Peyer's patch (tissue), 4 donors: Measurements from ENCODE around the gene RET.

ENCODE experiments used
- POLR2A ChIP-seq, 2 donors: fragments of 450-650 bp; IDR thresholded peaks; one replicate each; pipeline ENCODE4 v1.5.1; 2017; ENCODE audit warnings: antibody characterized with exemption in 2 of 2, mild to moderate bottlenecking in 2 of 2, moderate library complexity in 2 of 2
- TF ChIP-seq, protein P1 (sequence below), 6 experiments: fragments of 450-650 bp in 4 of 6; fragments of 200-600 bp in 2 of 6; sonication (generic) in 1 of 6; IDR thresholded peaks; one replicate each; pipeline ENCODE4 v1.5.1; 2017 to 2019; ENCODE audit warnings: antibody characterized with exemption in 6 of 6, mild to moderate bottlenecking in 3 of 6, moderate library complexity in 1 of 6

DNA sequence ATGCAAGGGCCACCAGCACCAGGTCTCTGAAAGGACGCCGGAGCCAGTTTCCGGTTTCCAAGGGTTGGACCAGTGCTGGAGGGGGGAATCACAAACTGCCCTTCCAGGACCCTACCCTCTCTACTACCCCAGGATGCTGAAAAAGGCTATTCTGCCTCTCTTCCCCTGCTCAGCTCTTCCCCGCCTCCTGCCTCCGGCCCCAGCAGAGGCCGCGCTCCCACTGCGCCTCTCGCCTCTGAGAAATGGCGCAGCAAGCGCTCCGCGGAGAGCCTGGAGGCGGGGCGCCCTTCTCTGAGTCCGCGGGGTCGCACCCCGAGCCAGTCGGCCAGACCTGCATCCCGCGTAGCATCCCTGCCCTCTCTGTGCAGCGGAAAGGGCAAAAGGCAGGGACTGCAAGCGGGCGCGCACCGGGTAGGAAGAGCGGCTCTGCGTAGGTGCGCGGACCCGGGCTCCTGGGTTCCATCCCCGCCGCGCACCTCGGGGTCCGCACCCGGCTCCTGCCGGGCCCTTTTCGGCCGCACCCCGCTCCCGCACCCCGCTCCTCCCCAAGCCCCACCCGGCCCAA, 476 bp upstream of the RET start:
- TF ChIP-seq, protein P1, sequence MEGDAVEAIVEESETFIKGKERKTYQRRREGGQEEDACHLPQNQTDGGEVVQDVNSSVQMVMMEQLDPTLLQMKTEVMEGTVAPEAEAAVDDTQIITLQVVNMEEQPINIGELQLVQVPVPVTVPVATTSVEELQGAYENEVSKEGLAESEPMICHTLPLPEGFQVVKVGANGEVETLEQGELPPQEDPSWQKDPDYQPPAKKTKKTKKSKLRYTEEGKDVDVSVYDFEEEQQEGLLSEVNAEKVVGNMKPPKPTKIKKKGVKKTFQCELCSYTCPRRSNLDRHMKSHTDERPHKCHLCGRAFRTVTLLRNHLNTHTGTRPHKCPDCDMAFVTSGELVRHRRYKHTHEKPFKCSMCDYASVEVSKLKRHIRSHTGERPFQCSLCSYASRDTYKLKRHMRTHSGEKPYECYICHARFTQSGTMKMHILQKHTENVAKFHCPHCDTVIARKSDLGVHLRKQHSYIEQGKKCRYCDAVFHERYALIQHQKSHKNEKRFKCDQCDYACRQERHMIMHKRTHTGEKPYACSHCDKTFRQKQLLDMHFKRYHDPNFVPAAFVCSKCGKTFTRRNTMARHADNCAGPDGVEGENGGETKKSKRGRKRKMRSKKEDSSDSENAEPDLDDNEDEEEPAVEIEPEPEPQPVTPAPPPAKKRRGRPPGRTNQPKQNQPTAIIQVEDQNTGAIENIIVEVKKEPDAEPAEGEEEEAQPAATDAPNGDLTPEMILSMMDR (IDR thresholded peaks at IDR 0.05) = no peak
- no peak for TF ChIP-seq POLR2A (IDR thresholded peaks at IDR 0.05)
